H1 (cell line): ENCODE data around the gene USP1. TPM values are rescaled to one million over a fixed set of nuclear protein-coding genes. Genes with fewer than 3 reads are reported as not detected.

Experiments
- NRF1 ChIP-seq: IDR thresholded peaks from 2 replicates; pipeline ENCODE4 v1.6.1; 2011; ENCODE audit warnings: mild to moderate bottlenecking, low read depth, low read length, improper control_type of control experiment
- polyA plus RNA-seq, 7 experiments: library from polyadenylated mRNA; depleted of rRNA in 3 of 7; stranded (reverse) in 5 of 7; unstranded in 2 of 7; fragments of >200 nt in 5 of 7; fragments of 200-250 nt in 2 of 7; gene quantifications; 1 replicate in 5 of 7; 2 replicates in 1 of 7; 4 replicates in 1 of 7; pipeline versions ENCODE4 v1.2.1 to v1.2.3, GENCODE V29; 2011 to 2013; ENCODE audit warnings: missing spikeins in 2 of 7, mixed read lengths in 2 of 7
- total RNA-seq: library from RNA; stranded (reverse); fragmentation: NEBNext Ultra II Directional; extraction: Animal tissue kit (Norgen Biotek cat#: 25700); gene quantifications from 2 replicates; pipeline ENCODE4 v1.2.1, GENCODE V29; 2021
- TF ChIP-seq, protein P1 (sequence below): fragments of 300-600 bp; sonication (generic); IDR thresholded peaks from 2 replicates; pipeline ENCODE4 v1.7.1; 2012; ENCODE audit warnings: low read length, moderate library complexity, mild to moderate bottlenecking, inconsistent platforms; ENCODE audit not compliant: insufficient replicate concordance

Gene USP1
- total and polyA plus RNA-seq, 2 of the 8 experiments (the other 6 are each of a cell fraction or from before 2014, with no cell fraction given): 9.1 to 49.6 TPM

DNA sequence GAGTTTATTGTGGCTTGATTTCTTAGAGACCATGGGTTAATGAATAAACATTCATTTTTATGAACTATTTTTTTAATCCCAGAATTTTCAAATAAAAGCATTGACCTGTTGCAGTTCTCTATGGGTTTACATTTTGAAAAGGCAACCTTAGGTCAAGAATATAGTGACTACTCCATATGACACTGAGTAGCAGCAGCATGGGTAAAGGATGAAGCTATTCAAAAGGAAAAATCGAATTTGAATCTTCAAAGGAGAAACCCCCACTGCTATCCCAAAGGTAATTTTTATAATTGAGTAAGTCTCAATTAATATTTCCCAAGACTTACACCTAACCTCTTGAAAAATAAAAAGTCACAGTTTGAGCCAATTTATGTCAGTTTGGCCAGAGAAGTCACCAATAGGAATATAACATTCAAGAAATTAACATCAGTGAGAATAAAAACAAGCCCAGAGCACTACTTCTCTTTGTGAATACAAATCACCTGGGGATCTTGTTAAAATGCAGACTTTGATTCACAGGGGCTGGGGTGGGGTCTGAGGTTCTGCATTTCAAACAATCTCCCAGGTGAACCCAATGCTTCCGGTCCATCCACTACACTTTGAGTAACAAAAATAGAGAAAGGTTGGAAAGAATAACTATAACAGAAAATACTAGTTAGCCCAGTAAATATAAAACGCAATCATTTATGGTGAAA is 39.8 kb downstream of the USP1 start (continued):
- TF ChIP-seq, protein P1, sequence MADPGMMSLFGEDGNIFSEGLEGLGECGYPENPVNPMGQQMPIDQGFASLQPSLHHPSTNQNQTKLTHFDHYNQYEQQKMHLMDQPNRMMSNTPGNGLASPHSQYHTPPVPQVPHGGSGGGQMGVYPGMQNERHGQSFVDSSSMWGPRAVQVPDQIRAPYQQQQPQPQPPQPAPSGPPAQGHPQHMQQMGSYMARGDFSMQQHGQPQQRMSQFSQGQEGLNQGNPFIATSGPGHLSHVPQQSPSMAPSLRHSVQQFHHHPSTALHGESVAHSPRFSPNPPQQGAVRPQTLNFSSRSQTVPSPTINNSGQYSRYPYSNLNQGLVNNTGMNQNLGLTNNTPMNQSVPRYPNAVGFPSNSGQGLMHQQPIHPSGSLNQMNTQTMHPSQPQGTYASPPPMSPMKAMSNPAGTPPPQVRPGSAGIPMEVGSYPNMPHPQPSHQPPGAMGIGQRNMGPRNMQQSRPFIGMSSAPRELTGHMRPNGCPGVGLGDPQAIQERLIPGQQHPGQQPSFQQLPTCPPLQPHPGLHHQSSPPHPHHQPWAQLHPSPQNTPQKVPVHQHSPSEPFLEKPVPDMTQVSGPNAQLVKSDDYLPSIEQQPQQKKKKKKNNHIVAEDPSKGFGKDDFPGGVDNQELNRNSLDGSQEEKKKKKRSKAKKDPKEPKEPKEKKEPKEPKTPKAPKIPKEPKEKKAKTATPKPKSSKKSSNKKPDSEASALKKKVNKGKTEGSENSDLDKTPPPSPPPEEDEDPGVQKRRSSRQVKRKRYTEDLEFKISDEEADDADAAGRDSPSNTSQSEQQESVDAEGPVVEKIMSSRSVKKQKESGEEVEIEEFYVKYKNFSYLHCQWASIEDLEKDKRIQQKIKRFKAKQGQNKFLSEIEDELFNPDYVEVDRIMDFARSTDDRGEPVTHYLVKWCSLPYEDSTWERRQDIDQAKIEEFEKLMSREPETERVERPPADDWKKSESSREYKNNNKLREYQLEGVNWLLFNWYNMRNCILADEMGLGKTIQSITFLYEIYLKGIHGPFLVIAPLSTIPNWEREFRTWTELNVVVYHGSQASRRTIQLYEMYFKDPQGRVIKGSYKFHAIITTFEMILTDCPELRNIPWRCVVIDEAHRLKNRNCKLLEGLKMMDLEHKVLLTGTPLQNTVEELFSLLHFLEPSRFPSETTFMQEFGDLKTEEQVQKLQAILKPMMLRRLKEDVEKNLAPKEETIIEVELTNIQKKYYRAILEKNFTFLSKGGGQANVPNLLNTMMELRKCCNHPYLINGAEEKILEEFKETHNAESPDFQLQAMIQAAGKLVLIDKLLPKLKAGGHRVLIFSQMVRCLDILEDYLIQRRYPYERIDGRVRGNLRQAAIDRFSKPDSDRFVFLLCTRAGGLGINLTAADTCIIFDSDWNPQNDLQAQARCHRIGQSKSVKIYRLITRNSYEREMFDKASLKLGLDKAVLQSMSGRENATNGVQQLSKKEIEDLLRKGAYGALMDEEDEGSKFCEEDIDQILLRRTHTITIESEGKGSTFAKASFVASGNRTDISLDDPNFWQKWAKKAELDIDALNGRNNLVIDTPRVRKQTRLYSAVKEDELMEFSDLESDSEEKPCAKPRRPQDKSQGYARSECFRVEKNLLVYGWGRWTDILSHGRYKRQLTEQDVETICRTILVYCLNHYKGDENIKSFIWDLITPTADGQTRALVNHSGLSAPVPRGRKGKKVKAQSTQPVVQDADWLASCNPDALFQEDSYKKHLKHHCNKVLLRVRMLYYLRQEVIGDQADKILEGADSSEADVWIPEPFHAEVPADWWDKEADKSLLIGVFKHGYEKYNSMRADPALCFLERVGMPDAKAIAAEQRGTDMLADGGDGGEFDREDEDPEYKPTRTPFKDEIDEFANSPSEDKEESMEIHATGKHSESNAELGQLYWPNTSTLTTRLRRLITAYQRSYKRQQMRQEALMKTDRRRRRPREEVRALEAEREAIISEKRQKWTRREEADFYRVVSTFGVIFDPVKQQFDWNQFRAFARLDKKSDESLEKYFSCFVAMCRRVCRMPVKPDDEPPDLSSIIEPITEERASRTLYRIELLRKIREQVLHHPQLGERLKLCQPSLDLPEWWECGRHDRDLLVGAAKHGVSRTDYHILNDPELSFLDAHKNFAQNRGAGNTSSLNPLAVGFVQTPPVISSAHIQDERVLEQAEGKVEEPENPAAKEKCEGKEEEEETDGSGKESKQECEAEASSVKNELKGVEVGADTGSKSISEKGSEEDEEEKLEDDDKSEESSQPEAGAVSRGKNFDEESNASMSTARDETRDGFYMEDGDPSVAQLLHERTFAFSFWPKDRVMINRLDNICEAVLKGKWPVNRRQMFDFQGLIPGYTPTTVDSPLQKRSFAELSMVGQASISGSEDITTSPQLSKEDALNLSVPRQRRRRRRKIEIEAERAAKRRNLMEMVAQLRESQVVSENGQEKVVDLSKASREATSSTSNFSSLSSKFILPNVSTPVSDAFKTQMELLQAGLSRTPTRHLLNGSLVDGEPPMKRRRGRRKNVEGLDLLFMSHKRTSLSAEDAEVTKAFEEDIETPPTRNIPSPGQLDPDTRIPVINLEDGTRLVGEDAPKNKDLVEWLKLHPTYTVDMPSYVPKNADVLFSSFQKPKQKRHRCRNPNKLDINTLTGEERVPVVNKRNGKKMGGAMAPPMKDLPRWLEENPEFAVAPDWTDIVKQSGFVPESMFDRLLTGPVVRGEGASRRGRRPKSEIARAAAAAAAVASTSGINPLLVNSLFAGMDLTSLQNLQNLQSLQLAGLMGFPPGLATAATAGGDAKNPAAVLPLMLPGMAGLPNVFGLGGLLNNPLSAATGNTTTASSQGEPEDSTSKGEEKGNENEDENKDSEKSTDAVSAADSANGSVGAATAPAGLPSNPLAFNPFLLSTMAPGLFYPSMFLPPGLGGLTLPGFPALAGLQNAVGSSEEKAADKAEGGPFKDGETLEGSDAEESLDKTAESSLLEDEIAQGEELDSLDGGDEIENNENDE: peak; percentile 85
- TF ChIP-seq NRF1: no peak
